GM12872 (cell line): ENCODE data around the gene IFFO2.

ENCODE experiments used
- TF ChIP-seq, protein P1 (sequence below): IDR thresholded peaks from 3 replicates; pipeline ENCODE4 v1.5.1; 2011; ENCODE audit warnings: low read depth, mild to moderate bottlenecking, low read length, moderate library complexity; ENCODE audit not compliant: insufficient read depth

The IFFO2 gene

DNA sequence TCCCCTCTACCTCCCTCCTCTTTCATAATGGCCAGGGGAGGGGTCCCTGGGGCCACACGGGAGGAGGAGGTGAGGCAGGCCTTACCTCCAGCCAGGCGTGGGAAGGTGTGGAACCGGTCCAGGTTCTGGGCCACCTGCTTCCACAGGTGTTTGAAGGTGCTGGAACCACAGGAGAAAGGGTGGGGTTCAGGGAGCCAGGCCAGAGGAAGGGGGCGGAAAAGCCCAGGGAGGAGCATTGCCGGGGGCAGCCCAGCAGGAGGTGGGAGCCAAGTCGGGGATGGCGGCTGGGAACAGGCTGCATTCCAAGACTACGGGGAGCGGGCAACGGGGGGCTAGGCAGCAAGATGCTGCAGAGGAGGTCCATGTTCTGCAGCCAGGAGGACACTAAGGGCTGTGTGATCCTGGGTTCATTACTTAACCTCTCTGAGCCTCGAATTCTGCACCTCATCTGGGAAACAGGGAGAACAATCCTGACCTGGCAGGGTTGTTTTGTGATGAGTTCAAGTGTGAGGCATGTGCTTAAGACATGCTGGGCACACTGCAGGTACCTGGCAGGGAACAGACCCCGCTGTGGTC lies 77.2 kb downstream of the IFFO2 start:
- TF ChIP-seq, protein P1, sequence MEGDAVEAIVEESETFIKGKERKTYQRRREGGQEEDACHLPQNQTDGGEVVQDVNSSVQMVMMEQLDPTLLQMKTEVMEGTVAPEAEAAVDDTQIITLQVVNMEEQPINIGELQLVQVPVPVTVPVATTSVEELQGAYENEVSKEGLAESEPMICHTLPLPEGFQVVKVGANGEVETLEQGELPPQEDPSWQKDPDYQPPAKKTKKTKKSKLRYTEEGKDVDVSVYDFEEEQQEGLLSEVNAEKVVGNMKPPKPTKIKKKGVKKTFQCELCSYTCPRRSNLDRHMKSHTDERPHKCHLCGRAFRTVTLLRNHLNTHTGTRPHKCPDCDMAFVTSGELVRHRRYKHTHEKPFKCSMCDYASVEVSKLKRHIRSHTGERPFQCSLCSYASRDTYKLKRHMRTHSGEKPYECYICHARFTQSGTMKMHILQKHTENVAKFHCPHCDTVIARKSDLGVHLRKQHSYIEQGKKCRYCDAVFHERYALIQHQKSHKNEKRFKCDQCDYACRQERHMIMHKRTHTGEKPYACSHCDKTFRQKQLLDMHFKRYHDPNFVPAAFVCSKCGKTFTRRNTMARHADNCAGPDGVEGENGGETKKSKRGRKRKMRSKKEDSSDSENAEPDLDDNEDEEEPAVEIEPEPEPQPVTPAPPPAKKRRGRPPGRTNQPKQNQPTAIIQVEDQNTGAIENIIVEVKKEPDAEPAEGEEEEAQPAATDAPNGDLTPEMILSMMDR, result no peak

DNA sequence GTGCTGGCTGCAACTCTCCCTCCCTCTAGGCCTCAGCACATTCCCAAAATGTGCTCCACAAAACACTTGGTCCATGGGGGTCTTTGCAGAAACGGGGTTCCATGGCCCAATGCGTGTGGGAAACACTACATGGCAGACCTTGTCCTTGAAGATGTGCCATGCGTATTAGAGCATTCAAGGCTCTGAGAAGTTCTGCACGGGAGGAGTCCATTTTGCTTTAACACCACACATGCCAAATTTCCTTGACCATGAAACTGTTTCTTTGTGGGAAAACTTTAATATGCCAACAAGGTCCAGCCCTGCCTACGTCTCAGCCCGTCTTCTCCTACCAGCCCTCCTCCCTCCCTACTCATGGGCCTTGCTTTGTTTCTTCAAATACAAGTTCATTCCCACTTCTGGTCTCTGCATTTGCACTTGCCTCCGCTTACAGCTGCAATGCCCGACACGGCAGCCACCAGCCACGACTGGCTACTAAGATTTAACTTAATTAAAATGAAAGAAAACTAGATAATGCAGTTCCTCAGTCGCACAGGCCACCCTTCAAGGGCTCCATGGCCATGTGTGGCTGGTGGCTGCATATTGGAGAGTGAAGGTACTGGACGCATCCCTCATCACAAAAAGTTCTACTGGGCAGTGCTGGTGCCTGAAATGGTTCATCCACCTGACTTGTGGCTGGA lies 77.8 kb downstream of the IFFO2 start:
- TF ChIP-seq, protein P1, result no peak

DNA sequence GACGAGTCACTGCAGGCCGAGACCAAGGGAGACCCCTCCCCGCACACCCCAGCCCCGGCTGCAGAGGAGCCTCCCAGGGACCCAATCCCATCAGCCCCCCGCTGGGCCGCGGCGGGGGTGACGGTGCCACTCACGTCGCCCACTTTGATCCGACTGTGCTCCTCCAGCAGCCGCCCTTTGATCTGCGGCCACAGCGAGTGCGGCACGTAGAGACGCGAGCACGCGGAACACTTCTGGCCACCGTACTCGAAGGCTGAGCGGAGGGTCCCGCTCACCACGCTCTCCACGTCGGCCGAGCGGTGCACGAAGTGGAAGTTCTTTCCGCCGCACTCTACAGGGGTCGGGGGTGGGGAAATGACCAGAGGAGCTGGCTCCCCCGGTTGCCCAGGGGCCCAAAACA lies 79.2 kb downstream of the IFFO2 start:
- TF ChIP-seq, protein P1, result no peak

DNA sequence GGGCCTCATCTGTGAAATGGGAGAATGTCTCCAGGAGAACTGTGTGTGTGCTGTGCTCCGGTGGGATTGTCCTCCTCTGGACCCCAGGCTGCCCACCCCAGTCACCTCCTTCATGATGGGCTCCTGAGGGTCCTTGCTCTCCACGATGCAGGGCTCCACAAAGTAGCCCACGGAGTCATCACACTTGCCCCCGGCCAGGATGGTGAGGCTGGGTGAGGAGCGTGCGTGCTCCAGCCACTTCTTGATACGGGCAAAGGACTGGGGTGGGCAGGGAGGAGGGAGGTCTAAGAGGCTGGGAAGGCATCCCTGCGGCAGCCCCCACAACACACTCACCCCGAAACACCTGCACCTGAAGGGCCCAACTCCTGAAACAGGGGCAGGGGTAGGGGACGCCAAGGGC lies 80.3 kb downstream of the IFFO2 start:
- TF ChIP-seq, protein P1, result no peak

DNA sequence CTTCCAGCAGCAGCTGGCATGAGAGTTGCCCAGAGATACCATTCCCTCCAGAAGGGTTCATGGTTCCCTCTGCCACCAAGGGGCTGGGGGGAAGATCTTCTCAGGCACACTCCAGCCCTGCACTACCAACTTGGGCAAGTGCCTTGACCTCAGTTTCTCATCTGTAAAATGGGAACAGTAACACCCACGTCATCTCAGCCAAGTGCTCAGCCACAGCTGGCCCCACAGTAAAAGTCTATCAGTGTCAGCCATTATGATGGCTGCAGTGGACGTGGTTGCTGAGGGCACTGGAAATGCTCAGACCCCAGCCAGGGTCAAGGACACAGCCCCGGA lies 80.7 kb downstream of the IFFO2 start:
- TF ChIP-seq, protein P1, result no peak

DNA sequence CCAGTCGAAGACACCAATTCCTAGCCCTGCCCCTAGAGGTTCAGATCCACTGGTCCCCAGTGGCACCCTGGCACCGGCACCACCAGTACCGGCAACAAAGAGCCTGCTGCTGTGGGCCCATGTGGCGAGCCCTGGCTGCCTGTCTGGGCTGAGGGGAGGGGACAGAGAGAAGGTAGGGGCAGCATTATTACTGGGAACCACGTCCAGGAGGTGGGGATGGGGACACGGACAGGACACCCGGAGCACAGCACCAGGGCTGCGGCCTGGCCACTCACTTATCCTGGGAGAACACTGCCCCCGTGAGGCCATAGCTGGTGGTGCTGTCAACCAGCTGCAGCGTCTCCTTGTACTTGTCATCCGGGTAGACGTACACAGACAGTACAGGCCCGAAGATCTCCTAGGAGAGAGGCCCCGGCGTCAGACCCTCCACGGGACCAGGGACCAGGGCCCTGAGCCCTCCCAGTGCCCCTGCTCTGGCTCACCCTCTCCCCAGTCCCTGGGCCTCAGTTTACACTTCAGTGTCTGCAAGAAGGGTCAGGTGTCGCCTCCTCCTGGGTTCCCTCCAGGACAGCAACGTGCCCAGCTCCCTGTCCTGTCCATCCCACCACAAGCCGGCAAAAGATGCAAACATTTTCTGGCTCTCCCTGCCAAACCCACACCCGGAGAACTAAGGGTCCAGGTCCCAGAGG lies 81.2 kb downstream of the IFFO2 start:
- TF ChIP-seq, protein P1, result peak; percentile 93

DNA sequence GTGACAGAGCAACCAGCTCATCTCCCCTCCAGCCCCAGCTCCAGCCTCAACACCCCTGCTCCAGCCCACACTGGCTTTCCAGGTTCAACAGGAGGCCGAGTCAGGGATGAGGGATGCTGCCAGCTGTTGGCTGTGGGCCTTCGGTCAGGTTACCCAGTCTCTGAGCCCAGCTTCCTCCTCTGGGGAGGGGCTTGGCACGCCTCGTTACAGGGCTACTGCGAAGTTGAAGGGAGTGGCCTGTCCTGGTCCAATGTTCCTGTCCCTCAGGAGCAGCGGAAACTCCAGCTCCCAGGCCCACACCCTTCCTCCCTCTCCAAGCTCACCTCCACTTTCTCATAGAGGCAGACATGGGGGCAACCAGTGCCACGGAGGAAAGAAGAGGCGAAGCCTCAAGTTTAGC lies 81.9 kb downstream of the IFFO2 start:
- TF ChIP-seq, protein P1, result no peak
